A673 (cell line): ENCODE results near the gene SLC1A7. TPM values are rescaled to one million over a fixed set of nuclear protein-coding genes. Genes with fewer than 3 reads are reported as not detected.

ENCODE experiments used
- BruUV-seq: library from RNA; stranded (reverse); fragments of 400-500 nt; replicated peaks from 2 replicates; lab custom pipeline; 2021; lab: Mats Ljungman, UMichigan
- CTCF ChIA-PET: fragments of 300-600 bp; sonication (Branson Sonifier 250); formaldehyde crosslinking; loops from one replicate; lab custom pipeline; 2022; ENCODE audit warnings: antibody characterized with exemption; lab: Charles Lee
- POLR2A ChIA-PET: fragments of 300-600 bp; sonication (Branson Sonifier 250); formaldehyde crosslinking; loops from one replicate; lab custom pipeline; 2022; ENCODE audit warnings: antibody characterized with exemption; ENCODE audit not compliant: low non-redundant PET; lab: Charles Lee
- DNase-seq: peaks from one replicate; pipeline ENCODE4 v3.0.0-alpha.2; 2015; ENCODE audit warnings: low spot score
- H3K27ac ChIP-seq: fragments of 200-600 bp; sonication (generic); 2 replicates; pipeline ENCODE4 v1.5.1; 2016; ENCODE audit warnings: mixed run types, low read depth, mild to moderate bottlenecking, mixed read lengths, antibody characterized with exemption, low read length; ENCODE audit not compliant: poor library complexity, severe bottlenecking
- H3K27me3 ChIP-seq: fragments of 200-600 bp; sonication (generic); replicated peaks from 2 replicates; pipeline ENCODE4 v1.6.1; 2017; ENCODE audit warnings: mixed run types, low read depth, mild to moderate bottlenecking, mixed read lengths, antibody characterized with exemption, low read length; ENCODE audit not compliant: insufficient read depth, poor library complexity
- H3K36me3 ChIP-seq: fragments of 200-600 bp; sonication (generic); 2 replicates; pipeline ENCODE4 v1.6.1; 2016; ENCODE audit warnings: mixed run types, mild to moderate bottlenecking, mixed read lengths, antibody characterized with exemption, low read length; ENCODE audit not compliant: insufficient read depth, poor library complexity, severe bottlenecking
- H3K4me1 ChIP-seq: fragments of 200-600 bp; sonication (generic); 2 replicates; pipeline ENCODE4 v1.6.1; 2017; ENCODE audit warnings: mixed run types, mild to moderate bottlenecking, mixed read lengths, antibody characterized with exemption, low read length; ENCODE audit not compliant: insufficient read depth, poor library complexity, severe bottlenecking
- H3K4me3 ChIP-seq: fragments of 200-600 bp; sonication (generic); 2 replicates; pipeline ENCODE4 v1.5.1; 2016; ENCODE audit warnings: low read depth, mixed run types, mild to moderate bottlenecking, mixed read lengths, low read length; ENCODE audit not compliant: poor library complexity, severe bottlenecking
- H3K9me3 ChIP-seq: fragments of 200-600 bp; sonication (generic); 2 replicates; pipeline ENCODE4 v1.6.1; 2016; ENCODE audit warnings: mixed run types, low read depth, mild to moderate bottlenecking, mixed read lengths, antibody characterized with exemption, low read length; ENCODE audit not compliant: poor library complexity, severe bottlenecking
- EZH2 ChIP-seq: fragments of 200-600 bp; sonication (generic); IDR thresholded peaks from 2 replicates; pipeline ENCODE4 v1.6.1; 2017; ENCODE audit warnings: borderline replicate concordance, low read depth, mild to moderate bottlenecking, mixed read lengths, antibody characterized with exemption, low read length; ENCODE audit not compliant: poor library complexity, severe bottlenecking
- intact Hi-C: fragments of 100-400 bp; cut with micrococcal nuclease; formaldehyde crosslinking; loops from one replicate; pipeline ENCODE4 v1.10.0; 2022; ENCODE audit not compliant: unreplicated experiment
- total RNA-seq: library from RNA; stranded (reverse); gene quantifications from 2 replicates; pipeline ENCODE4 v1.2.3, GENCODE V29; 2021
- TF ChIP-seq, protein P1 (sequence below): fragments of 300-800, 200-600 bp; sonication (generic); conservative IDR thresholded peaks from 2 replicates; pipeline ENCODE4 v1.5.1; 2017; ENCODE audit warnings: low read depth, mild to moderate bottlenecking, antibody characterized with exemption, low read length, moderate library complexity, mixed read lengths

The SLC1A7 gene
- total RNA-seq, 1 experiment from 2014 or later: not detected

DNA sequence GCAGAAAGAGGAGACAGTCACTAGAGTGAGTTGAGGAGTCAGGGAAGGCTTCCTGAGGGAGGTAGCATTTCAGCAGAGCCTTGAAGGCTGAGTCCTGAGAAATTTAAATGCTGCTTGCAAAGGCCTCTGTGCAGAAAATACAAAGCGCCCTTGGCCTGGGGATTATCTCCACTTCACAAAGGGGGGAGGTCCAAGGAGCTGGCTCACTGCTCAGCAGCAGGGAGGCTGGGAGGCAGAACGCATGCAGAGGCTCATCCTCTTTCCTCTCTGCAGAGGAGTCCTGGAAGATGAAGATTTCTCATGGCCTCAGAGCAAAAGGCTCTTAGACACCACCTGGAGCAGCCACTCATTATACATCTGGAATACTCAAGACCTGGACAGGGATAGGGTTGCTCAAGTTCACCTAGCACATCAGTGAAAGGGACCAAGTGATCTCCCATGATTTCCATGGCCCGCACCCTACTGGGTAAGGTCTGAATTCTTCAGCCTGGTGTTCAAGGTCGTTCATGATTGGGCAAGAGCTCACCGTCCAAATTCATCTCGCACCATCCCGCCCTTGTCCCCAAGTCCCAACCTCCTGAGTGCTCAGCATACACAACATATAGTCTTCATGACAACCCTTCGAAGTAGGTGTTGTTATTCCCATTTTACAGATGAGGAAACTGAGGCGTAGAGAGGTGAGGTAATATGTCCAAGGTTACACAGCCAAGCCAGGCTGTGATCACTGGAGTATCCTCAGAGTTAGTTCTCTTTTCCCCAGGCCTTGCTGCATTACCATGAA, 9.0 kb downstream of the SLC1A7 start:
- ChIA-PET CTCF (no interaction called here), POLR2A (no interaction called here)
- Histone ChIP-seq H3K27me3 (no peaks in the 10 kb centered on the region), H3K36me3 (no peaks in the 10 kb centered on the region), H3K27ac (no peak overlapping the region), H3K9me3 (peaks cover 11% of the 10 kb centered on the region), H3K4me1 (no peaks in the 10 kb centered on the region), H3K4me3 (no peak overlapping the region)
- TF ChIP-seq, protein P1, sequence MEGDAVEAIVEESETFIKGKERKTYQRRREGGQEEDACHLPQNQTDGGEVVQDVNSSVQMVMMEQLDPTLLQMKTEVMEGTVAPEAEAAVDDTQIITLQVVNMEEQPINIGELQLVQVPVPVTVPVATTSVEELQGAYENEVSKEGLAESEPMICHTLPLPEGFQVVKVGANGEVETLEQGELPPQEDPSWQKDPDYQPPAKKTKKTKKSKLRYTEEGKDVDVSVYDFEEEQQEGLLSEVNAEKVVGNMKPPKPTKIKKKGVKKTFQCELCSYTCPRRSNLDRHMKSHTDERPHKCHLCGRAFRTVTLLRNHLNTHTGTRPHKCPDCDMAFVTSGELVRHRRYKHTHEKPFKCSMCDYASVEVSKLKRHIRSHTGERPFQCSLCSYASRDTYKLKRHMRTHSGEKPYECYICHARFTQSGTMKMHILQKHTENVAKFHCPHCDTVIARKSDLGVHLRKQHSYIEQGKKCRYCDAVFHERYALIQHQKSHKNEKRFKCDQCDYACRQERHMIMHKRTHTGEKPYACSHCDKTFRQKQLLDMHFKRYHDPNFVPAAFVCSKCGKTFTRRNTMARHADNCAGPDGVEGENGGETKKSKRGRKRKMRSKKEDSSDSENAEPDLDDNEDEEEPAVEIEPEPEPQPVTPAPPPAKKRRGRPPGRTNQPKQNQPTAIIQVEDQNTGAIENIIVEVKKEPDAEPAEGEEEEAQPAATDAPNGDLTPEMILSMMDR: no peak
- no peak for TF ChIP-seq EZH2
- no TSS peak for BruUV-seq
- DNase-seq: no peak
- intact Hi-C loops: no loop called here

DNA sequence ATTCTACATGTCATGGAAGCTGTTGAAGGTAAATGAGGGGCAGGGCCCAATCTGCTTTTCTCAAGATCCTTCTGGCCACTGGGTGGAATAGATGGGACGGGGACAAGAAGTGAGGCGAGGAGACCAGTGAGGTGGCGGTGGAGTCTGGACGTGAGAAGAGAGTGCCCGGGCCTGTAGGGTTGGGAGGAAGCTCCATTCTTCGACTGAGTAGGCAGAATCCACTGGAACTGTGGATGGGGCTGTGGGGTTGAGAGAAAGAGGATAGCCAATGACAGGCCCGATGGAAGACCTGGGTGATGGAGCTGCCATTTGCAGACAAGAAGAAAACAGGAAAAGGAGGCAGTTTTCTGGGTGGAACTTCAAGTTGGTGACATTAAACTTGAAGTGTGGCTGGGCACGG, 10.3 kb downstream of the SLC1A7 start:
- BruUV-seq: no TSS peak
- ChIA-PET CTCF (no interaction called here), POLR2A (no interaction called here)
- intact Hi-C loops: no loop called here
- Histone ChIP-seq H3K4me3 (no peak overlapping the region), H3K4me1 (no peaks in the 10 kb centered on the region), H3K27me3 (no peaks in the 10 kb centered on the region), H3K27ac (no peak overlapping the region), H3K9me3 (peaks cover under 1% of the 10 kb centered on the region), H3K36me3 (no peaks in the 10 kb centered on the region)
- no peak for DNase-seq
- no peak for TF ChIP-seq EZH2
- TF ChIP-seq, protein P1: no peak

DNA sequence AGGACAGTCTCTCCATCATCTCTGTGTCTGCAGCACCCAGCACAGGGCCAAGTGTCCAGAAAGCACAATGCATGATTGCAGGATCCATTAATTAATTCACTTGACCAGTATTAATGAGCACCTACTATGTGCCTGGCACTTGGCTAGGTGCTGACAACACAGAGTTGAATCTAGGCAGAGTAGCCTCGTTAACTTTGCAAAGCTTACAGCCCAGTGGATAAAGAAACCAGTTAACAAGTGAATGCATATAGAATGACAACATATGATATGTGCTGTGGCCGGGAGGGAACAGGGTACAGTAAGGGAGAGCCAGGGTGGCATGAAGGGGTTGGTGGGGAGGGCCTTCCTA, 10.9 kb downstream of the SLC1A7 start:
- CTCF ChIA-PET: no interaction called here
- no TSS peak for BruUV-seq
- H3K4me1 ChIP-seq: no peaks in the 10 kb centered on the region
- no peaks in the 10 kb centered on the region for H3K27me3 ChIP-seq
- no peak for TF ChIP-seq EZH2
- TF ChIP-seq, protein P1: no peak
- H3K9me3 ChIP-seq: no peaks in the 10 kb centered on the region
- no peaks in the 10 kb centered on the region for H3K36me3 ChIP-seq
- no peak for DNase-seq
- intact Hi-C loops: no loop called here
- no peak overlapping the region for H3K4me3 ChIP-seq
- POLR2A ChIA-PET: no interaction called here
- H3K27ac ChIP-seq: no peak overlapping the region
